HepG2 (cell line): ENCODE data around the gene SYNJ2. TPM values are rescaled to one million over a fixed set of nuclear protein-coding genes. Genes with fewer than 3 reads are reported as not detected.

ENCODE experiments used
- ATAC-seq: fragments of 200-7000 bp; cut with Tn5 transposase; 3 replicates; pipeline ENCODE4 v1.9.1; 2020; ENCODE audit warnings: mild to moderate bottlenecking, moderate library complexity
- BruUV-seq: library from RNA; stranded (reverse); fragments of 400-500 nt; replicated peaks from 2 replicates; lab custom pipeline; 2021; lab: Mats Ljungman, UMichigan
- CTCF ChIA-PET: fragments of 300-600 bp; formaldehyde crosslinking; extraction: SDS; loops from one replicate; lab custom pipeline; 2021; ENCODE audit warnings: low total read pairs, inconsistent platforms, low intra/inter-chr PET ratio; lab: Yijun Ruan, JAX
- POLR2A ChIA-PET: fragments of 350-600 bp; sonication (Branson Sonifier 250); formaldehyde crosslinking; loops from one replicate; lab custom pipeline; 2020; ENCODE audit warnings: antibody characterized with exemption, inconsistent platforms; lab: Yijun Ruan, JAX
- DNase-seq: peaks from one replicate; pipeline ENCODE4 v3.0.0-alpha.2; 2015; ENCODE audit warnings: low spot score
- FAIRE-seq: peaks from 3 replicates; lab custom pipeline; 2011; peaks lifted over from hg19 to GRCh38; lab: Jason Lieb, UNC
- H2AFZ ChIP-seq: one replicate; pipeline ENCODE4 v1.6.1; 2011; ENCODE audit warnings: low read length, inconsistent platforms
- H3K27ac ChIP-seq: fragments of 300-600 bp; 3 replicates; pipeline ENCODE4 v1.8.0; 2011; ENCODE audit warnings: mixed run types, mild to moderate bottlenecking, mixed read lengths, low read length, inconsistent platforms; ENCODE audit not compliant: insufficient read depth; ENCODE audit errors: extremely low read length
- H3K27me3 ChIP-seq, 2 experiments: fragments of 200-600 bp in 1 of 2; 2 replicates in 1 of 2; 3 replicates in 1 of 2; pipeline versions ENCODE4 v1.6.0 to v1.8.0; 2011; ENCODE audit warnings: low read length in 2 of 2, mild to moderate bottlenecking in 2 of 2, moderate library complexity in 2 of 2, inconsistent platforms in 1 of 2; ENCODE audit not compliant: insufficient read depth in 2 of 2, control insufficient read depth in 1 of 2
- H3K36me3 ChIP-seq, 2 experiments: fragments of 200-600 bp in 1 of 2; replicated peaks in 1 of 2; 2 replicates in 1 of 2; 3 replicates in 1 of 2; pipeline versions ENCODE4 v1.5.1 to v1.8.0; 2011; ENCODE audit warnings: low read length in 2 of 2, inconsistent platforms in 1 of 2; ENCODE audit not compliant: insufficient read depth in 2 of 2, control insufficient read depth in 1 of 2
- H3K4me1 ChIP-seq: 2 replicates; pipeline ENCODE4 v1.5.1; 2012; ENCODE audit warnings: low read length, inconsistent platforms; ENCODE audit not compliant: insufficient read depth
- H3K4me2 ChIP-seq: 2 replicates; pipeline ENCODE4 v1.6.0; 2011; ENCODE audit warnings: low read depth, low read length, inconsistent platforms
- H3K4me3 ChIP-seq, 3 experiments: fragments of 200-600 bp in 1 of 3; sonication (generic), shearing (Covaris generic) in 1 of 3; replicated peaks in 1 of 3; 2 replicates each; pipeline ENCODE4 v1.5.1; 2011 to 2016; ENCODE audit warnings: low read length in 3 of 3, inconsistent platforms in 2 of 3, low read depth in 2 of 3, mild to moderate bottlenecking in 2 of 3, control low read depth in 1 of 3, mixed read lengths in 1 of 3; ENCODE audit not compliant: insufficient read depth in 1 of 3
- H3K79me2 ChIP-seq: one replicate; pipeline ENCODE4 v1.6.1; 2011; ENCODE audit warnings: low read length, inconsistent platforms; ENCODE audit not compliant: insufficient read depth
- H3K9ac ChIP-seq: 2 replicates; pipeline ENCODE4 v1.6.0; 2011; ENCODE audit warnings: mild to moderate bottlenecking, low read depth, low read length, inconsistent platforms; ENCODE audit not compliant: insufficient read depth
- H3K9me3 ChIP-seq: 2 replicates; pipeline ENCODE4 v1.5.1; 2012; ENCODE audit warnings: mild to moderate bottlenecking, low read length
- H4K20me1 ChIP-seq: 2 replicates; pipeline ENCODE4 v1.6.0; 2011; ENCODE audit warnings: inconsistent platforms, mild to moderate bottlenecking, low read length, moderate library complexity; ENCODE audit not compliant: insufficient read depth
- BATF2 ChIP-seq: sonication (generic); formaldehyde crosslinking; IDR thresholded peaks from 2 replicates; pipeline ENCODE4 v1.8.0; 2022; ENCODE audit warnings: mild to moderate bottlenecking, missing genetic modification reagents, moderate library complexity
- CHCHD3 ChIP-seq: sonication (generic); formaldehyde crosslinking; IDR thresholded peaks from 2 replicates; pipeline ENCODE4 v1.8.0; 2022; ENCODE audit warnings: mild to moderate bottlenecking, missing genetic modification reagents, moderate library complexity
- EED ChIP-seq: sonication (generic); formaldehyde crosslinking; IDR thresholded peaks from 2 replicates; pipeline ENCODE4 v1.5.0; 2020; ENCODE audit warnings: mild to moderate bottlenecking, missing genetic modification reagents
- HOXA9 ChIP-seq: sonication (generic); formaldehyde crosslinking; IDR thresholded peaks from 2 replicates; pipeline ENCODE4 v1.8.1; 2022; ENCODE audit warnings: missing genetic modification reagents, mild to moderate bottlenecking, moderate library complexity, borderline replicate concordance
- KMT2A ChIP-seq: sonication (generic); formaldehyde crosslinking; IDR thresholded peaks from 2 replicates; pipeline ENCODE4 v1.4.0; 2020; ENCODE audit warnings: missing genetic modification reagents
- MAZ ChIP-seq, 2 experiments: sonication (generic) in 1 of 2; formaldehyde crosslinking in 1 of 2; IDR thresholded peaks; 2 replicates each; pipeline versions ENCODE4 v1.5.0 to v1.6.1; 2012 to 2020; ENCODE audit warnings: low read depth in 2 of 2, mild to moderate bottlenecking in 2 of 2, borderline replicate concordance in 1 of 2, improper control_type of control experiment in 1 of 2, low read length in 1 of 2, missing genetic modification reagents in 1 of 2, moderate library complexity in 1 of 2
- NONO ChIP-seq, 2 experiments: fragments of 450-650 bp in 1 of 2; sonication (generic) in 1 of 2; formaldehyde crosslinking in 1 of 2; IDR thresholded peaks in 1 of 2; conservative IDR thresholded peaks in 1 of 2; 2 replicates each; pipeline versions ENCODE4 v1.6.1 to v1.8.0; 2017 to 2022; ENCODE audit warnings: mild to moderate bottlenecking in 1 of 2, missing genetic modification reagents in 1 of 2, moderate library complexity in 1 of 2
- THAP9 ChIP-seq: sonication (generic); formaldehyde crosslinking; IDR thresholded peaks from 2 replicates; pipeline ENCODE4; 2020; ENCODE audit warnings: missing genetic modification reagents, mild to moderate bottlenecking, borderline replicate concordance
- ZBTB43 ChIP-seq: sonication (generic); formaldehyde crosslinking; conservative IDR thresholded peaks from 2 replicates; pipeline ENCODE4 v1.4.0; 2020; ENCODE audit warnings: missing genetic modification reagents
- ZC3H13 ChIP-seq: sonication (generic); formaldehyde crosslinking; IDR thresholded peaks from 2 replicates; pipeline ENCODE4 v1.8.1; 2023; ENCODE audit warnings: mild to moderate bottlenecking, missing genetic modification reagents, moderate library complexity
- ZNF329 ChIP-seq: sonication (generic); formaldehyde crosslinking; IDR thresholded peaks from 2 replicates; pipeline ENCODE4 v1.9.0; 2021; ENCODE audit warnings: low read depth, mild to moderate bottlenecking, missing genetic modification reagents
- ZNF556 ChIP-seq: sonication (generic); formaldehyde crosslinking; IDR thresholded peaks from 2 replicates; pipeline ENCODE4 v1.4.0; 2020; ENCODE audit warnings: mild to moderate bottlenecking, missing genetic modification reagents, borderline replicate concordance
- ZNF572 ChIP-seq: sonication (generic); formaldehyde crosslinking; IDR thresholded peaks from 2 replicates; pipeline ENCODE4 v1.5.1; 2020; ENCODE audit warnings: mild to moderate bottlenecking, missing genetic modification reagents
- ZNF710 ChIP-seq: sonication (generic); formaldehyde crosslinking; IDR thresholded peaks from 2 replicates; pipeline ENCODE4 v1.5.0; 2020; ENCODE audit warnings: mild to moderate bottlenecking, missing genetic modification reagents, borderline replicate concordance
- WGBS: methylation state at CpG from one replicate; pipeline ENCODE4 v1.1.6; 2017; ENCODE audit warnings: low lambda C conversion rate; 5-methylcytosine and 5-hydroxymethylcytosine counted together
- in situ Hi-C: cut with HindIII; loops from 2 replicates; pipeline ENCODE4 v1.10.0; 2017; ENCODE audit warnings: low pct_unique_long_range_greater_than_20kb; ENCODE audit not compliant: extremely low pct_ligation_motif_present
- intact Hi-C: fragments of 100-400 bp; cut with micrococcal nuclease; formaldehyde crosslinking; loops from one replicate; pipeline ENCODE4 v1.10.0; 2022; ENCODE audit not compliant: unreplicated experiment
- polyA plus RNA-seq, 8 experiments: library from polyadenylated mRNA; depleted of rRNA in 3 of 8; stranded (reverse) in 7 of 8; unstranded in 1 of 8; fragments of >200 nt; fragmentation: Illumina TruSeq in 4 of 8; extraction: Trizol in 4 of 8; gene quantifications; 2 replicates each; pipeline versions ENCODE4 v1.2.1 to v1.2.3, GENCODE V29; 2011 to 2016; ENCODE audit warnings: low read depth in 4 of 8, missing spikeins in 1 of 8, mixed read lengths in 1 of 8; ENCODE audit not compliant: insufficient read depth in 1 of 8
- total RNA-seq, 5 experiments: library from RNA; depleted of rRNA; stranded (reverse); fragments of >200 nt; fragmentation: Illumina TruSeq; extraction: Trizol; gene quantifications; 2 replicates each; pipeline ENCODE4 v1.2.3, GENCODE V29; 2016; ENCODE audit warnings: low read depth in 1 of 5

SYNJ2 gene
- total and polyA plus RNA-seq, 2 of the 13 experiments (the other 11 are each of a cell fraction or from before 2014, with no cell fraction given), result 39.1 to 57.6 TPM

GRCh38 chr6:158038291-158039177 is 56.9 kb downstream of the SYNJ2 start:
- BruUV-seq, result no TSS peak
- no peak overlapping the region for H3K4me2 ChIP-seq
- ChIA-PET POLR2A (interaction anchor here (0.8 to 4.0 kb wide), 4 partner anchors 24 to 53 kb away, joined by 3 to 23 read pairs (median 4); no protein-coding TSS in a partner anchor), CTCF (no interaction called here)
- peaks cover 34 to 64% of the 10 kb centered on the region in 2 experiments for H3K36me3 ChIP-seq
- no peaks in the 10 kb centered on the region for H3K27me3 ChIP-seq
- intact Hi-C loops (no loop called here), in situ Hi-C loops (no loop called here)
- H2AFZ ChIP-seq, result no peak overlapping the region
- H3K9ac ChIP-seq, result peak overlapping the region; percentile 71; the same call in 1 of the 2 replicates
- H3K4me3 ChIP-seq, result no peak overlapping the region
- H3K4me1 ChIP-seq, result peaks cover 87% of the 10 kb centered on the region
- peaks cover 54% of the 10 kb centered on the region for H3K79me2 ChIP-seq
- H4K20me1 ChIP-seq, result no peaks in the 10 kb centered on the region
- FAIRE-seq, result no peak
- ATAC-seq, result no peak
- no peaks in the 10 kb centered on the region for H3K9me3 ChIP-seq
- WGBS, result 88% methylated on average over 15 of the region's 21 CpGs
- H3K27ac ChIP-seq, result peak overlapping the region; percentile 92
- no peak for DNase-seq
- 0 out of 2 replicates have a peak, but pooled peaks have one; percentile 23 for TF ChIP-seq CHCHD3 (CRISPR knock-in tag)
- TF ChIP-seq HOXA9, result 0 out of 2 replicates have a peak, but pooled peaks have one; percentile 49
- no peak for TF ChIP-seq ZNF329 (CRISPR knock-in tag)
- peak; percentile 53; the same call in 1 of the 2 replicates for TF ChIP-seq EED
- TF ChIP-seq ZC3H13 (CRISPR knock-in tag), result 0 out of 2 replicates have a peak, but pooled peaks have one; percentile 53
- TF ChIP-seq MAZ (IDR thresholded peaks at IDR 0.05; ENCODE audit: borderline replicate concordance, low read depth, low read length), result no peak
- TF ChIP-seq MAZ (CRISPR knock-in tag; IDR thresholded peaks at IDR 0.05; ENCODE audit: low read depth), result no peak
- TF ChIP-seq THAP9 (CRISPR knock-in tag), result no peak
- TF ChIP-seq ZBTB43 (CRISPR knock-in tag), result no peak
- TF ChIP-seq ZNF572 (CRISPR knock-in tag), result peak; percentile 41; the same call in 1 of the 2 replicates
- no peak for TF ChIP-seq KMT2A (CRISPR knock-in tag)
- TF ChIP-seq ZNF556 (CRISPR knock-in tag), result no peak
- TF ChIP-seq ZNF710 (CRISPR knock-in tag), result no peak
- TF ChIP-seq BATF2, result 0 out of 2 replicates have a peak, but pooled peaks have one; percentile 48
- TF ChIP-seq NONO (IDR thresholded peaks at IDR 0.05), result no peak
- TF ChIP-seq NONO (CRISPR knock-in tag; conservative IDR thresholded peaks at IDR 0.05), result peak; percentile 57
